Esophagus squamous epithelium (tissue), 5 donors: Measurements from ENCODE around the gene MED13L. TPM values are rescaled to one million over a fixed set of nuclear protein-coding genes. Genes with fewer than 3 reads are reported as not detected.

ENCODE experiments used
- DNase-seq: peaks from one replicate; lab custom pipeline; 2025; lab: John Stamatoyannopoulos, UW
- H3K27ac ChIP-seq, 4 donors: fragments of 200-600 bp; sonication (generic); one replicate each; pipeline ENCODE4 v1.5.1; 2016 to 2019; ENCODE audit warnings: mild to moderate bottlenecking in 1 of 4
- H3K27me3 ChIP-seq, 4 donors: fragments of 200-600 bp; sonication (generic); 1 replicate in 3 of 4; 2 replicates in 1 of 4; pipeline versions ENCODE4 v1.5.1 to v1.6.0; 2017 to 2021; ENCODE audit warnings: antibody characterized with exemption in 1 of 4
- H3K36me3 ChIP-seq, 3 donors: fragments of 200-600 bp; sonication (generic); one replicate each; pipeline ENCODE4 v1.5.1; 2016 to 2019
- H3K4me1 ChIP-seq, 3 donors: fragments of 200-600 bp; sonication (generic); one replicate each; pipeline ENCODE4 v1.5.1; 2017 to 2019
- H3K4me3 ChIP-seq, 4 donors: fragments of 200-600 bp; sonication (generic); 1 replicate in 3 of 4; 2 replicates in 1 of 4; pipeline ENCODE4 v1.5.1; 2016 to 2019; ENCODE audit warnings: mild to moderate bottlenecking in 2 of 4, moderate library complexity in 1 of 4
- H3K9me3 ChIP-seq, 3 donors: fragments of 200-600 bp; sonication (generic); one replicate each; pipeline ENCODE4 v1.5.1; 2016 to 2019
- POLR2A ChIP-seq, 4 donors: fragments of 450-650 bp; IDR thresholded peaks; one replicate each; pipeline ENCODE4 v1.6.1; 2017; ENCODE audit warnings: antibody characterized with exemption in 4 of 4, mild to moderate bottlenecking in 4 of 4, moderate library complexity in 3 of 4
- WGBS, 2 donors: methylation state at CpG; one replicate each; pipeline ENCODE4 v1.1.5; 2018; 5-methylcytosine and 5-hydroxymethylcytosine counted together
- intact Hi-C: fragments of 100-400 bp; cut with DNase I; formaldehyde crosslinking; loops from one replicate; pipeline ENCODE4 v1.15.0; 2022
- total RNA-seq, 4 donors: library from RNA; depleted of rRNA; stranded (reverse); fragments of >200 nt; gene quantifications; one replicate each; pipeline ENCODE4 v1.1.0, GENCODE V29; 2016
- TF ChIP-seq, protein P1 (sequence below), 6 experiments: fragments of 450-650 bp in 4 of 6; fragments of 200-600 bp in 2 of 6; sonication (generic) in 2 of 6; IDR thresholded peaks; one replicate each; pipeline ENCODE4 v1.5.1; 2016 to 2019; ENCODE audit warnings: antibody characterized with exemption in 6 of 6, mild to moderate bottlenecking in 4 of 6, moderate library complexity in 4 of 6
- donor health status: DM: yes; HTN: yes; CAD: no.

MED13L gene
- total RNA-seq, 4 donors from 2014 or later, result 52.2 to 137 (median 62.1) TPM

DNA sequence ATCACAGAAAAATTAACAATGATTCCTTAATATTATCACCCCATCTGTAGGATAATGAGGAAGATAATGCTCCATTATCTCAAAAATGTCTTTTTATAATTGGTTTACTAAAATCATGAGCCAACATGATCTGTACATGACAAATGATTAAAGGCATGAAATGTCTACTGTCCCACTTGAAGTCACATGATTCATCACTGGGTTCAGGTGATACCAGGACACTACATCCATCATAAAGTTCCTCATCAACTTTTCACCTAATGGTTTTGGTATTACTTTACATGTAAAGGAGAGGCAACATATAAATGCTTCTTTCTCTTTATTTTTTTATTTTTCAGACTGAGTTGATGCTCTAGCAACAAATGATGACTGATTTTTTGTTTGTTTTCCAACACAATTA lies 313.3 kb downstream of the MED13L start:
- H3K27me3 ChIP-seq, result no peaks in the 10 kb centered on the region
- intact Hi-C loops, result no loop called here
- H3K4me3 ChIP-seq, result no peak overlapping the region

DNA sequence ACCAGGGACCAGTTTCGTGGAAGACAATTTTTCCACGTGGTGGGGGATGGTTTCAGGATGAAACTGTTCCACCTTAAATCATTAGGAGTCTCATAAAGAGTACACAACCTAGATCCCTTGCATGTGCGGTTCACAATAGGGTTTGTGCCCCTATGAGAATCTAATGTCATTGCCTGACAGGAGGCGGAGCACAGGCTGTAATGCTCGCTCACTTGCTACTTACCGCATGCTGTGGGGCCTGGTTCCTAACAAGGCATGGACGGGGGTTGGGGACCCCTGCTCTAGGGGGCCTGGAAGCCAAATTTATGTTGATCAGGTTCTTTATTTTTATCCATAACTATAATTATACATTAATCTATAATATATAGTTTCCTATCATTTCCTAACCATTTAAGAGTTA lies 315.3 kb downstream of the MED13L start:
- Histone ChIP-seq H3K27me3 (no peaks in the 10 kb centered on the region), H3K9me3 (no peaks in the 10 kb centered on the region), H3K4me3 (no peak overlapping the region), H3K4me1 (no peaks in the 10 kb centered on the region), H3K27ac (no peak overlapping the region), H3K36me3 (peaks cover 36 to 100% (median 48%) of the 10 kb centered on the region in 3 donors)
- no peak for DNase-seq
- intact Hi-C loops, result no loop called here
- WGBS, 2 donors, result 91% methylated on average over 7 of the region's 7 CpGs
- TF ChIP-seq, protein P1, sequence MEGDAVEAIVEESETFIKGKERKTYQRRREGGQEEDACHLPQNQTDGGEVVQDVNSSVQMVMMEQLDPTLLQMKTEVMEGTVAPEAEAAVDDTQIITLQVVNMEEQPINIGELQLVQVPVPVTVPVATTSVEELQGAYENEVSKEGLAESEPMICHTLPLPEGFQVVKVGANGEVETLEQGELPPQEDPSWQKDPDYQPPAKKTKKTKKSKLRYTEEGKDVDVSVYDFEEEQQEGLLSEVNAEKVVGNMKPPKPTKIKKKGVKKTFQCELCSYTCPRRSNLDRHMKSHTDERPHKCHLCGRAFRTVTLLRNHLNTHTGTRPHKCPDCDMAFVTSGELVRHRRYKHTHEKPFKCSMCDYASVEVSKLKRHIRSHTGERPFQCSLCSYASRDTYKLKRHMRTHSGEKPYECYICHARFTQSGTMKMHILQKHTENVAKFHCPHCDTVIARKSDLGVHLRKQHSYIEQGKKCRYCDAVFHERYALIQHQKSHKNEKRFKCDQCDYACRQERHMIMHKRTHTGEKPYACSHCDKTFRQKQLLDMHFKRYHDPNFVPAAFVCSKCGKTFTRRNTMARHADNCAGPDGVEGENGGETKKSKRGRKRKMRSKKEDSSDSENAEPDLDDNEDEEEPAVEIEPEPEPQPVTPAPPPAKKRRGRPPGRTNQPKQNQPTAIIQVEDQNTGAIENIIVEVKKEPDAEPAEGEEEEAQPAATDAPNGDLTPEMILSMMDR (IDR thresholded peaks at IDR 0.05), result no peak
- TF ChIP-seq POLR2A (IDR thresholded peaks at IDR 0.05), result no peak

More for the DNA sequence above, 313.3 kb downstream of the MED13L start:
- Histone ChIP-seq H3K9me3 (no peaks in the 10 kb centered on the region), H3K36me3 (peaks cover 40 to 100% (median 63%) of the 10 kb centered on the region in 3 donors), H3K27ac (no peak overlapping the region), H3K4me1 (no peaks in the 10 kb centered on the region)
- no peak for TF ChIP-seq POLR2A (IDR thresholded peaks at IDR 0.05)
- TF ChIP-seq, protein P1 (IDR thresholded peaks at IDR 0.05), result no peak
- DNase-seq, result no peak

DNA sequence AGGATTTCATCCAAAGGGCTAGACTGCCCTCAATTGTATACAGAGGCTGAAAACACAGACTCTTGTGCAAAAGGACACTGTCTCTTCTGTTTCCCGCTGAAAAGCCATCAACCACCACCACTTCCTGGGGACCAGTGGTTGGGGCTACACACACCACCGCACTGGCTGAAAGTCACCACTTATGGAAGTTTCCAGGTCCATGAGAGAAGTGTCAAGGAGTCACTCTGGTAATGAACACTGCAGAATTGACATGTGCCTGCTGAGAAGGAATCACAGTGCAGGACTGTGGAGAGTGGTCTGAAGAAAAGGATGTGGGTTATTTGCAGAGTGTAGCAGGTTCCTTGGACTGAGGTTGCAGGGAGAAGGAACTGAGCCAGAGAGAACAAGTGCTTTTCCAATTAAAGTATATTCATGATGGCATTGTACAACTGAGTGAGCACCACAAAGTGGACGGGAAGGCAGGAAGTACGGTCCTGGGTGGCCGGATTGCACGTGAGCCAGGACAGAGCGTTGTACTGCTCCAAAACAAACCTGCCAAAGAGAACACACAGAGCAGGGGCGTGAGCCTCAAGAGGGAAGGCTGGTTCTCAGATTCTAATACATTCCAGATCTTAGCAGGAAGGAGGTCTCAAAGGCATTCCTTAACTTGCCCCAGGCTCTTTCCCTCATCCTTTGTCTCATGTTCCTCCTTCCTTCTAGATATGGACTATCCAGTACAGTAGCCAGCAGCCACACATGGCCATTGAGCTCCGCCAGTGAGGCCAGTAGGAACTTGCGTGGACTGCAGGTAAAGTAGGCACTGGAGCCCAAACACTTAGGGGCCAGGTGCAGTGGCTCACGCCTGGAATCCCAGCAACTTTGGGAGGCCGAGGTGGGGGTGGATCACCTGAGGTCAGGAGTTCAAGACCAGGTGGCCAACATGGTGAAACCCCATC lies 316.4 kb downstream of the MED13L start:
- no peak for DNase-seq
- Histone ChIP-seq H3K9me3 (no peaks in the 10 kb centered on the region), H3K4me3 (no peak overlapping the region), H3K27me3 (no peaks in the 10 kb centered on the region), H3K27ac (no peak overlapping the region), H3K36me3 (peaks cover 36 to 95% (median 43%) of the 10 kb centered on the region in 3 donors), H3K4me1 (peaks cover 0 to 4% (median 0%) of the 10 kb centered on the region in 3 donors)
- WGBS, 2 donors, result 92 to 95% methylated on average over 8 to 10 of the region's 12 CpGs
- TF ChIP-seq, protein P1 (IDR thresholded peaks at IDR 0.05), result no peak
- no peak for TF ChIP-seq POLR2A (IDR thresholded peaks at IDR 0.05)
- intact Hi-C loops, result no loop called here

DNA sequence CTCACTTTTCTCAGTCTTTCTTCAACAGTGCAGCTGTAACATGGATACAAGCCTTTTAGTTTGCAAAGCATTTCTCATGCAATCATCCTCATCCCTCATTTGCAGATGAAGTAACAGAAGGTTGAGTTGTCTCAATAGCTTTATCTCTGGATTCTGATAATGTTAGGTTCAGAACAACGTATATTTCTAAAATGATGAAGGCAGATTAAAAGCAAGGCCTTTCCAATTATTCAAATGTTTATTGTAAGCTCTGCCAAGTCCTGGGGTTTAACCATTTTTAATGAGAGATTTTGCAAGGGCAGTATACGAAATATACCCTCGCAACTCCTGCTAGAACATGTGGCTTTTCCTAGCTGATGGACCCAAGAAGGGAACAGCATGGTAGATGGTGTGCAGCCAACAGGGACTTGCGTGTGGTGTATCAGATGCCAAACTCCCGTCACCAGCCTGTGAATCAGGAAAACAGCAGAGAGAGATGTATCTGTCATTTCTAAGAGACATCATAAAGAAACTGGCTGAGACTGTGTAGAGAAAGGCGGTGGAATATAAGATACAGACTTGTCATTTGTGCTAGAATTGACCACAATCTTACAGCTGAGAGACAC lies 319.7 kb downstream of the MED13L start:
- no peak overlapping the region for H3K27ac ChIP-seq
- H3K27me3 ChIP-seq, result no peaks in the 10 kb centered on the region
- H3K4me3 ChIP-seq, result no peak overlapping the region
- 84 to 87% methylated on average over 6 of the region's 6 CpGs for WGBS, 2 donors
- intact Hi-C loops, result no loop called here
- peaks cover 0 to 4% (median 0%) of the 10 kb centered on the region in 3 donors for H3K4me1 ChIP-seq
- no peak for DNase-seq
- H3K9me3 ChIP-seq, result no peaks in the 10 kb centered on the region
- TF ChIP-seq, protein P1 (IDR thresholded peaks at IDR 0.05), result no peak
- TF ChIP-seq POLR2A (IDR thresholded peaks at IDR 0.05), result no peak
- H3K36me3 ChIP-seq, result peaks cover 21 to 62% (median 21%) of the 10 kb centered on the region in 3 donors

DNA sequence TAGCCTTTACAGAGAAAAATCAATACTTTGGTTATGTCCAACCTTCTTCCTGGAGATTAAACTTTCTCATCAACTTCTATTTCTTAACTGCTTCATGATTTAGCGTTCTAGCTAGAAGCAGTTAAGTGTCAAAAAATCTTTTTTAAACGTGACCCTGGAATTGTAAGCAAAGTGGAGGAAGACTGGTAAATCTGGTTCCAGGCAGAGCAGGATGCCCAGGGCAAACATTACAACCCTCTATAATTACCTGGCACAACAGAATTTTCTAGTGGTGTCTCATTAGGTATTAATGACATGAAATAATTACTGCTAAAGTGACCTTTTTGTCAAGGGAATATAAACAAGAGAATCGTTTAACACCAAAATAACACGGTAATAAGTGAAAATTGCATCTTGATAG lies 320.8 kb downstream of the MED13L start:
- no peaks in the 10 kb centered on the region for H3K27me3 ChIP-seq
- intact Hi-C loops, result no loop called here
- TF ChIP-seq POLR2A (IDR thresholded peaks at IDR 0.05), result no peak
- H3K9me3 ChIP-seq, result no peaks in the 10 kb centered on the region
- H3K27ac ChIP-seq, result no peak overlapping the region
- 52 to 60% methylated on average over 4 of the region's 4 CpGs for WGBS, 2 donors
- peaks cover 12 to 50% (median 12%) of the 10 kb centered on the region in 3 donors for H3K36me3 ChIP-seq
- no peak for DNase-seq
- H3K4me1 ChIP-seq, result peaks cover 0 to 4% (median 0%) of the 10 kb centered on the region in 3 donors
- H3K4me3 ChIP-seq, result no peak overlapping the region
